ENCODE data around the gene RAB3A.

The RAB3A gene

DNA sequence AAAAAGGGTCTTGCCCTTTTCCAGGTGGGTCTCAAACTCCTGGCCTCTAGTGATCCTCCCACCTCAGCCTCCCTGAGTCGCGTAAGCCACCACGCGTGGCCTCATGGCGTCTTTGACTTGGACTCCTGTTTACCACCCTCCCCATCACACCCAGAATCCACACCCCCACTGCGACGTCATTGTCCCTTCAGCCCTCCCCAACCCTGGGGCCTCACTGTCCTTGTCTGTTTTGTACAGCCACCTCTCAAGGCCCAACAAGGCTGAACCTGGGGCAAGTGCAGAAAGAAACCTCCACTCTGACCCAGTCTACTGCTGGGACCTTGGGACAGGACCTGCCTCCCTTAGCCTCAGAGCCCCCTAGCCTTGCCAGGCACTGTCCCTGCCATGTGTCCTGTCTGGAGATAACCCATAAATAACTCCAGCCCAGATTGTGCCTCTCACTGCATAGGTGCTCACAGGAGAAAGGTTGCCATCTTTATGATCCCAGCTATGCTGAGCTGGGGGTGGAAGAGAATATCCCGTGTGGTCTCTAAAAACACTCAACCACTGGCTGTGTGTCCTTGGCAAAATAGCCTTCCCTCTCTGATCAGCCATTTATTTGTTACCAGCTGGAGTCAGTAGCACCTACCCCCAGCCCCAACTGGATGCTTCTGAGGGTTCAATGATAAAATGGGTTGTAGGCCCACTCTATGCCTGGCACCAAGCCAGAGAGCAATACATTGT, 32.1 kb downstream of the RAB3A start:
- ChIA-PET POLR2A (no interaction called here), CTCF (interaction anchor here (0.6 to 1.5 kb wide), 8 partner anchors 9 to 106 kb away, joined by 3 to 8 read pairs (median 4); no protein-coding TSS in a partner anchor)
- TF ChIP-seq REPIN1 (tag by site-specific recombination; IDR thresholded peaks at IDR 0.05; ENCODE audit: low read depth) (no peak), KLF8 (tag by site-specific recombination; IDR thresholded peaks at IDR 0.05) (no peak), ZNF629 (tag by site-specific recombination; IDR thresholded peaks at IDR 0.05) (peak; percentile 40; the same call in 1 of the 2 replicates), ZNF596 (tag by site-specific recombination; IDR thresholded peaks at IDR 0.05) (no peak), ZBTB48 (tag by site-specific recombination; IDR thresholded peaks at IDR 0.05) (no peak), ZNF768 (tag by site-specific recombination; IDR thresholded peaks at IDR 0.05) (peak; percentile 91; the same call in 1 of the 2 replicates), ZFHX2 (tag by site-specific recombination; conservative IDR thresholded peaks at IDR 0.05) (no peak), ZNF350 (tag by site-specific recombination; IDR thresholded peaks at IDR 0.05) (no peak), ZNF600 (tag by site-specific recombination; IDR thresholded peaks at IDR 0.05) (0 out of 2 replicates have a peak, but pooled peaks have one; percentile 45), ZNF626 (tag by site-specific recombination; IDR thresholded peaks at IDR 0.05) (no peak), ZNF48 (tag by site-specific recombination; IDR thresholded peaks at IDR 0.05) (no peak), ZNF76 (tag by site-specific recombination; IDR thresholded peaks at IDR 0.05; ENCODE audit: borderline replicate concordance, low read depth) (no peak), ZNF830 (tag by site-specific recombination; IDR thresholded peaks at IDR 0.05; ENCODE audit: low read depth) (no peak), KLF1 (tag by site-specific recombination; IDR thresholded peaks at IDR 0.05) (0 out of 2 replicates have a peak, but pooled peaks have one; percentile 12), ZNF701 (tag by site-specific recombination; IDR thresholded peaks at IDR 0.05) (no peak), MZF1 (tag by site-specific recombination; IDR thresholded peaks at IDR 0.05; ENCODE audit: borderline replicate concordance) (no peak)
- TF ChIP-seq, protein P1, sequence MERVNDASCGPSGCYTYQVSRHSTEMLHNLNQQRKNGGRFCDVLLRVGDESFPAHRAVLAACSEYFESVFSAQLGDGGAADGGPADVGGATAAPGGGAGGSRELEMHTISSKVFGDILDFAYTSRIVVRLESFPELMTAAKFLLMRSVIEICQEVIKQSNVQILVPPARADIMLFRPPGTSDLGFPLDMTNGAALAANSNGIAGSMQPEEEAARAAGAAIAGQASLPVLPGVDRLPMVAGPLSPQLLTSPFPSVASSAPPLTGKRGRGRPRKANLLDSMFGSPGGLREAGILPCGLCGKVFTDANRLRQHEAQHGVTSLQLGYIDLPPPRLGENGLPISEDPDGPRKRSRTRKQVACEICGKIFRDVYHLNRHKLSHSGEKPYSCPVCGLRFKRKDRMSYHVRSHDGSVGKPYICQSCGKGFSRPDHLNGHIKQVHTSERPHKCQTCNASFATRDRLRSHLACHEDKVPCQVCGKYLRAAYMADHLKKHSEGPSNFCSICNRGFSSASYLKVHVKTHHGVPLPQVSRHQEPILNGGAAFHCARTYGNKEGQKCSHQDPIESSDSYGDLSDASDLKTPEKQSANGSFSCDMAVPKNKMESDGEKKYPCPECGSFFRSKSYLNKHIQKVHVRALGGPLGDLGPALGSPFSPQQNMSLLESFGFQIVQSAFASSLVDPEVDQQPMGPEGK (tag by site-specific recombination; IDR thresholded peaks at IDR 0.05), result 0 out of 2 replicates have a peak, but pooled peaks have one; percentile 20
- TF ChIP-seq, protein P2, sequence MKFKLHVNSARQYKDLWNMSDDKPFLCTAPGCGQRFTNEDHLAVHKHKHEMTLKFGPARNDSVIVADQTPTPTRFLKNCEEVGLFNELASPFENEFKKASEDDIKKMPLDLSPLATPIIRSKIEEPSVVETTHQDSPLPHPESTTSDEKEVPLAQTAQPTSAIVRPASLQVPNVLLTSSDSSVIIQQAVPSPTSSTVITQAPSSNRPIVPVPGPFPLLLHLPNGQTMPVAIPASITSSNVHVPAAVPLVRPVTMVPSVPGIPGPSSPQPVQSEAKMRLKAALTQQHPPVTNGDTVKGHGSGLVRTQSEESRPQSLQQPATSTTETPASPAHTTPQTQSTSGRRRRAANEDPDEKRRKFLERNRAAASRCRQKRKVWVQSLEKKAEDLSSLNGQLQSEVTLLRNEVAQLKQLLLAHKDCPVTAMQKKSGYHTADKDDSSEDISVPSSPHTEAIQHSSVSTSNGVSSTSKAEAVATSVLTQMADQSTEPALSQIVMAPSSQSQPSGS (tag by site-specific recombination; IDR thresholded peaks at IDR 0.05; ENCODE audit: low read depth), result peak; percentile 34; the same call in 1 of the 2 replicates
- TF ChIP-seq, protein P3, sequence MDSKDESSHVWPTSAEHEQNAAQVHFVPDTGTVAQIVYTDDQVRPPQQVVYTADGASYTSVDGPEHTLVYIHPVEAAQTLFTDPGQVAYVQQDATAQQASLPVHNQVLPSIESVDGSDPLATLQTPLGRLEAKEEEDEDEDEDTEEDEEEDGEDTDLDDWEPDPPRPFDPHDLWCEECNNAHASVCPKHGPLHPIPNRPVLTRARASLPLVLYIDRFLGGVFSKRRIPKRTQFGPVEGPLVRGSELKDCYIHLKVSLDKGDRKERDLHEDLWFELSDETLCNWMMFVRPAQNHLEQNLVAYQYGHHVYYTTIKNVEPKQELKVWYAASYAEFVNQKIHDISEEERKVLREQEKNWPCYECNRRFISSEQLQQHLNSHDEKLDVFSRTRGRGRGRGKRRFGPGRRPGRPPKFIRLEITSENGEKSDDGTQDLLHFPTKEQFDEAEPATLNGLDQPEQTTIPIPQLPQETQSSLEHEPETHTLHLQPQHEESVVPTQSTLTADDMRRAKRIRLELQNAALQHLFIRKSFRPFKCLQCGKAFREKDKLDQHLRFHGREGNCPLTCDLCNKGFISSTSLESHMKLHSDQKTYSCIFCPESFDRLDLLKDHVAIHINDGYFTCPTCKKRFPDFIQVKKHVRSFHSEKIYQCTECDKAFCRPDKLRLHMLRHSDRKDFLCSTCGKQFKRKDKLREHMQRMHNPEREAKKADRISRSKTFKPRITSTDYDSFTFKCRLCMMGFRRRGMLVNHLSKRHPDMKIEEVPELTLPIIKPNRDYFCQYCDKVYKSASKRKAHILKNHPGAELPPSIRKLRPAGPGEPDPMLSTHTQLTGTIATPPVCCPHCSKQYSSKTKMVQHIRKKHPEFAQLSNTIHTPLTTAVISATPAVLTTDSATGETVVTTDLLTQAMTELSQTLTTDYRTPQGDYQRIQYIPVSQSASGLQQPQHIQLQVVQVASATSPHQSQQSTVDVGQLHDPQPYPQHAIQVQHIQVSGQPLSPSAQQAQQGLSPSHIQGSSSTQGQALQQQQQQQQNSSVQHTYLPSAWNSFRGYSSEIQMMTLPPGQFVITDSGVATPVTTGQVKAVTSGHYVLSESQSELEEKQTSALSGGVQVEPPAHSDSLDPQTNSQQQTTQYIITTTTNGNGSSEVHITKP (tag by site-specific recombination; IDR thresholded peaks at IDR 0.05), result peak; percentile 90
- TF ChIP-seq, protein P4, sequence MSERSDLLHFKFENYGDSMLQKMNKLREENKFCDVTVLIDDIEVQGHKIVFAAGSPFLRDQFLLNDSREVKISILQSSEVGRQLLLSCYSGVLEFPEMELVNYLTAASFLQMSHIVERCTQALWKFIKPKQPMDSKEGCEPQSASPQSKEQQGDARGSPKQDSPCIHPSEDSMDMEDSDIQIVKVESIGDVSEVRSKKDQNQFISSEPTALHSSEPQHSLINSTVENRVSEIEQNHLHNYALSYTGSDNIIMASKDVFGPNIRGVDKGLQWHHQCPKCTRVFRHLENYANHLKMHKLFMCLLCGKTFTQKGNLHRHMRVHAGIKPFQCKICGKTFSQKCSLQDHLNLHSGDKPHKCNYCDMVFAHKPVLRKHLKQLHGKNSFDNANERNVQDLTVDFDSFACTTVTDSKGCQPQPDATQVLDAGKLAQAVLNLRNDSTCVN (tag by site-specific recombination; optimal IDR thresholded peaks at IDR 0.05), result no peak
- TF ChIP-seq, protein P5, sequence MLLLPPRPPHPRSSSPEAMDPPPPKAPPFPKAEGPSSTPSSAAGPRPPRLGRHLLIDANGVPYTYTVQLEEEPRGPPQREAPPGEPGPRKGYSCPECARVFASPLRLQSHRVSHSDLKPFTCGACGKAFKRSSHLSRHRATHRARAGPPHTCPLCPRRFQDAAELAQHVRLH (tag by site-specific recombination; IDR thresholded peaks at IDR 0.05), result 0 out of 2 replicates have a peak, but pooled peaks have one; percentile 21
- TF ChIP-seq, protein P6, sequence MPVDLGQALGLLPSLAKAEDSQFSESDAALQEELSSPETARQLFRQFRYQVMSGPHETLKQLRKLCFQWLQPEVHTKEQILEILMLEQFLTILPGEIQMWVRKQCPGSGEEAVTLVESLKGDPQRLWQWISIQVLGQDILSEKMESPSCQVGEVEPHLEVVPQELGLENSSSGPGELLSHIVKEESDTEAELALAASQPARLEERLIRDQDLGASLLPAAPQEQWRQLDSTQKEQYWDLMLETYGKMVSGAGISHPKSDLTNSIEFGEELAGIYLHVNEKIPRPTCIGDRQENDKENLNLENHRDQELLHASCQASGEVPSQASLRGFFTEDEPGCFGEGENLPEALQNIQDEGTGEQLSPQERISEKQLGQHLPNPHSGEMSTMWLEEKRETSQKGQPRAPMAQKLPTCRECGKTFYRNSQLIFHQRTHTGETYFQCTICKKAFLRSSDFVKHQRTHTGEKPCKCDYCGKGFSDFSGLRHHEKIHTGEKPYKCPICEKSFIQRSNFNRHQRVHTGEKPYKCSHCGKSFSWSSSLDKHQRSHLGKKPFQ (tag by site-specific recombination; IDR thresholded peaks at IDR 0.05), result no peak
- Histone ChIP-seq H3K9me3 (ENCODE audit: control insufficient read depth, insufficient read depth, low read depth, low read length) (no peaks in the 10 kb centered on the region), H3K4me1 (ENCODE audit: control insufficient read depth, insufficient read depth, low read length) (no peaks in the 10 kb centered on the region), H3K27ac (ENCODE audit: extremely low read depth, low read depth, low read length) (no peak overlapping the region), H3K4me3 (ENCODE audit: low read depth, low read length) (no peak overlapping the region), H3K36me3 (ENCODE audit: control insufficient read depth in 2 of 2, insufficient read depth in 1 of 2, low read length in 2 of 2) (peaks cover 0 to 39% of the 10 kb centered on the region in 2 experiments; a peak in 2 of 3 replicates)

Measured in HEK293 (cell line).